Ishikawa (cell line): Measurements from ENCODE around the gene FAM120A.

Experiments used
- CEBPB ChIP-seq: IDR thresholded peaks from 2 replicates; pipeline ENCODE4 v1.6.1; 2012
- CREB1 ChIP-seq: IDR thresholded peaks from 2 replicates; pipeline ENCODE4 v1.6.1; 2012; ENCODE audit warnings: low read depth
- EGR1 ChIP-seq: IDR thresholded peaks from 2 replicates; pipeline ENCODE4 v1.6.1; 2012
- EP300 ChIP-seq: IDR thresholded peaks from 2 replicates; pipeline ENCODE4 v1.6.1; 2012; ENCODE audit warnings: borderline replicate concordance
- FOXM1 ChIP-seq: IDR thresholded peaks from 2 replicates; pipeline ENCODE4 v1.6.1; 2012; ENCODE audit warnings: low read depth, borderline replicate concordance
- NFIC ChIP-seq: IDR thresholded peaks from 2 replicates; pipeline ENCODE4 v1.6.1; 2012
- RAD21 ChIP-seq: IDR thresholded peaks from 2 replicates; pipeline ENCODE4 v1.6.1; 2012; ENCODE audit warnings: low read depth
- TAF1 ChIP-seq: IDR thresholded peaks from 2 replicates; pipeline ENCODE4 v1.6.1; 2012; ENCODE audit warnings: low read depth, mild to moderate bottlenecking
- TCF12 ChIP-seq: IDR thresholded peaks from 2 replicates; pipeline ENCODE4 v1.6.1; 2012; ENCODE audit warnings: low read depth
- TEAD4 ChIP-seq: IDR thresholded peaks from 2 replicates; pipeline ENCODE4 v1.6.1; 2012
- YY1 ChIP-seq: IDR thresholded peaks from 2 replicates; pipeline ENCODE4 v1.6.1; 2012; ENCODE audit warnings: low read depth
- ZBTB7A ChIP-seq: IDR thresholded peaks from 2 replicates; pipeline ENCODE4 v1.6.1; 2012; ENCODE audit warnings: low read depth
- TF ChIP-seq, protein P1 (sequence below): IDR thresholded peaks from 2 replicates; pipeline ENCODE4 v1.6.1; 2012
- TF ChIP-seq, protein P2 (sequence below): IDR thresholded peaks from 2 replicates; pipeline ENCODE4 v1.6.1; 2012; ENCODE audit warnings: low read depth, mild to moderate bottlenecking
- TF ChIP-seq, protein P3 (sequence below): IDR thresholded peaks from 2 replicates; pipeline ENCODE4 v1.6.1; 2012

Gene FAM120A

DNA sequence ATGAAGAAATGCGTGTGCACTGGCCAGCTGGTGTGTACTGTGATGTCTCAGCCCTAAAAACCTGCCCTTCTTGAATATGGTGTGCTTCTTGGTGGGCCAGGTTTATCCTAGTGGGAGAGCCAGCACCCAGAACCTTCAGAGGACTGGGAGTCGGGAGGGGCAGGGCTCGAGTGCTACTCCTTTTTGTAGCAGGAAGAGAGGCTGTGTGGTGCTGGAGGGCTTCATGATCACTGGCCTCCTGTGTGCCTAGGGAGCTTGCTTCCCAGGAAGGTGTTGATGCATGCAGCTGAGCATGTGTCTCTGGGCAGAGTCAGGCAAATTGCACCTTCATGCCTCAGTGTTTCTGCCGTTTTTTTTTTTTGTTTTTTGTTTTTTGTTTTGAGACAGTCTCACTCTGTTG is 144.9 kb downstream of the FAM120A start:
- TF ChIP-seq, protein P1, sequence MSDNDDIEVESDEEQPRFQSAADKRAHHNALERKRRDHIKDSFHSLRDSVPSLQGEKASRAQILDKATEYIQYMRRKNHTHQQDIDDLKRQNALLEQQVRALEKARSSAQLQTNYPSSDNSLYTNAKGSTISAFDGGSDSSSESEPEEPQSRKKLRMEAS = no peak
- TF ChIP-seq, protein P2, sequence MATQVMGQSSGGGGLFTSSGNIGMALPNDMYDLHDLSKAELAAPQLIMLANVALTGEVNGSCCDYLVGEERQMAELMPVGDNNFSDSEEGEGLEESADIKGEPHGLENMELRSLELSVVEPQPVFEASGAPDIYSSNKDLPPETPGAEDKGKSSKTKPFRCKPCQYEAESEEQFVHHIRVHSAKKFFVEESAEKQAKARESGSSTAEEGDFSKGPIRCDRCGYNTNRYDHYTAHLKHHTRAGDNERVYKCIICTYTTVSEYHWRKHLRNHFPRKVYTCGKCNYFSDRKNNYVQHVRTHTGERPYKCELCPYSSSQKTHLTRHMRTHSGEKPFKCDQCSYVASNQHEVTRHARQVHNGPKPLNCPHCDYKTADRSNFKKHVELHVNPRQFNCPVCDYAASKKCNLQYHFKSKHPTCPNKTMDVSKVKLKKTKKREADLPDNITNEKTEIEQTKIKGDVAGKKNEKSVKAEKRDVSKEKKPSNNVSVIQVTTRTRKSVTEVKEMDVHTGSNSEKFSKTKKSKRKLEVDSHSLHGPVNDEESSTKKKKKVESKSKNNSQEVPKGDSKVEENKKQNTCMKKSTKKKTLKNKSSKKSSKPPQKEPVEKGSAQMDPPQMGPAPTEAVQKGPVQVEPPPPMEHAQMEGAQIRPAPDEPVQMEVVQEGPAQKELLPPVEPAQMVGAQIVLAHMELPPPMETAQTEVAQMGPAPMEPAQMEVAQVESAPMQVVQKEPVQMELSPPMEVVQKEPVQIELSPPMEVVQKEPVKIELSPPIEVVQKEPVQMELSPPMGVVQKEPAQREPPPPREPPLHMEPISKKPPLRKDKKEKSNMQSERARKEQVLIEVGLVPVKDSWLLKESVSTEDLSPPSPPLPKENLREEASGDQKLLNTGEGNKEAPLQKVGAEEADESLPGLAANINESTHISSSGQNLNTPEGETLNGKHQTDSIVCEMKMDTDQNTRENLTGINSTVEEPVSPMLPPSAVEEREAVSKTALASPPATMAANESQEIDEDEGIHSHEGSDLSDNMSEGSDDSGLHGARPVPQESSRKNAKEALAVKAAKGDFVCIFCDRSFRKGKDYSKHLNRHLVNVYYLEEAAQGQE = no peak
- TF ChIP-seq CEBPB (no peak), RAD21 (no peak), YY1 (no peak), CREB1 (no peak), NFIC (no peak), EP300 (no peak), FOXM1 (no peak), EGR1 (no peak), ZBTB7A (no peak), TAF1 (no peak), TCF12 (no peak)

DNA sequence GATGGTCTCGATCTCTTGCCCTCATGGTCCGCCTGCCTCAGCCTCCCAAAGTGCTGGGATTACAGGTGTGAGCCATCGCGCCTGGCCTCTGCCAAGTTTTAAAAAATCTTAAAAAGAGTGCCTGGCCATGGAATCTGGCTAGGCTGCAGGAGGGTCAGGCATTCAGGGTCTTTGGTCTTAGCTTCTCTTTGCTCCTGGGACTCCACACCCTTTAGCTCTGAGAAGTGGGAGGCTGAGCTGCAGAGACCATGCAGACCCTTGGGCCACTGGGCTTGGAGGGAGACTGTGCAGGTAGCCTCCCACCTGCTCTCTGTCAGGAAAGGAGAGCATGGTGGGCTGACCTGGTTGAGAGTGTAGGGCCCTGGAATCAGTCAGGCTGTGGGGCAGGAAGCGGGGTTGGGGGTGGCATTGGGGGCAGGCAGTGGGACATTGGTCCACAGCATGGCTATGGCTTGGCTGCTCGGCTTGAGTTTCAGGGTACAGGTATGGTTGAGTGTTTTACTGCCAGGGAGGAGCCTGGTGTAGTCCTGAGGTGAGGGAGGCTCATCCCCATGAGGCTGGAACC is 145.7 kb downstream of the FAM120A start:
- TF ChIP-seq, protein P2 = no peak
- TF ChIP-seq TEAD4 = no peak
- TF ChIP-seq TAF1 = no peak
- TF ChIP-seq RAD21 = no peak
- TF ChIP-seq, protein P1 = no peak
- TF ChIP-seq, protein P3, sequence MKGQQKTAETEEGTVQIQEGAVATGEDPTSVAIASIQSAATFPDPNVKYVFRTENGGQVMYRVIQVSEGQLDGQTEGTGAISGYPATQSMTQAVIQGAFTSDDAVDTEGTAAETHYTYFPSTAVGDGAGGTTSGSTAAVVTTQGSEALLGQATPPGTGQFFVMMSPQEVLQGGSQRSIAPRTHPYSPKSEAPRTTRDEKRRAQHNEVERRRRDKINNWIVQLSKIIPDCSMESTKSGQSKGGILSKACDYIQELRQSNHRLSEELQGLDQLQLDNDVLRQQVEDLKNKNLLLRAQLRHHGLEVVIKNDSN = no peak
- TF ChIP-seq FOXM1 = no peak
- TF ChIP-seq CEBPB = no peak
- no peak for TF ChIP-seq EP300
- no peak for TF ChIP-seq ZBTB7A
- no peak for TF ChIP-seq NFIC
- no peak for TF ChIP-seq CREB1

DNA sequence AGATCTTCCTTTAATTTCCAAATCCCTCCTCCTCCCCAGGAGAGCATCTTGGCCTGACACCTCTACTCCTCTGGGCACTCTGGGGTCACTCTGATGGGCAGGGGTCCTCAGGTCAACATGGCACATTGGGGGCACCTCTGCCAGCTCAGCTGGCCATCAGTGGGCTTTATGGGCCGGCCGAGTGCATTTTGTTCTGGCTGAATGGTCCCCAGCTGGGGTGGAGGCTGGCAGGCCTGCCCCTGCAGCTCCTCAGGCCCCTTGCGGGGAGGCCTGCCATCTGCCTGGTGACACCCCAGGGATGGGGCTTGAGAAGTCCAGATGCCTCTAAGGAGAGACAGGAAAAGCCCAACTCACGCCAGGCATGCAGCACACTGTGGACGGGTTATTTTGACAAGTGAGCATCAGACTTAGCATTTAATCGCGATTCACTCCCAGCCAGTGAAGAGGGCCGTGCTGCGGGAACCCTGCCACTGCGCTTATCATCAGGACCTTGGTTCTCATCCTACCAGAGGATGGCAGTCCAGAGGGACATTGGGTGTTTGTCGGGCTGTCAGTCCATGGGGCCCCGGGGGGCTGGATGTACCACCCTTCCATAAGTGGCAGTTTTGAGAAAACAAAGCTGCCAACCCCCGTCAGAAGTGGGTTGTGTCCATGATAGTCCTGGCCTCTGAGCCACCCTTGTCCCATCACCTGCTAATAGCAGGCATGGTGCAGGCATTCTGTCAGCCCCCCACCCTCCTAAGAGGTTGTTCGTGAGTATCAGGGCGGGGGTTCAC is 146.6 kb downstream of the FAM120A start:
- TF ChIP-seq, protein P2 = no peak
- TF ChIP-seq TEAD4 (no peak), YY1 (no peak), FOXM1 (no peak), CEBPB (no peak), ZBTB7A (no peak), EGR1 (no peak)
- TF ChIP-seq, protein P1 = no peak

DNA sequence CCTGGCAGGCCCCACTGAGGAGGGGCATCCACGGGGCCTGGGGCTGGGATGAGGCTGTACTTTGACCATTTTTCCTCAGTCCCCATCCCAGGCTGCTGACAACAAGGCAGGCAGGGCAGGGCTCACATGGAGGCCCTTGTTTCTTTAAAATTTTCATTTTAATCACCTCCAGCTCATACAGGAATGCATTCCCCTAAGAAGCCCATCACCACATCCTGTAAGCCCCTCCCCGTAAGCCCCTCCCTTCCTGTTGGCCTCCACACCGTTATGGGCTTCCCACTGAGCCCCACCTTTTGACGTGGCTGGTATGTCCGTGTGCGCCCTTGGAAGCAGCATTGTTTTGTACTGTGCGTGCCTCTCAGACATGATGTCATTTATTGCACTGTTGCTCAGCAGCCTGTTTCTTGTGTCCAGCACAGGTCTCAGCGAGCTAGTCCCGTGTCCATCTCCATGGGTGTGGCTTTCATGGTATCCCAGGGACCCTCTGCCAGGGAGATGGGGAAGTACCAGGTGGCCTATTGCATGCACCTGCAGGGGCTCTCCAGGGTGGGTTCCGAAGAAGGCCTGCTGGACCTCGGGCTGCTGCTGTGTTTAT is 147.3 kb downstream of the FAM120A start:
- TF ChIP-seq CEBPB = no peak
- TF ChIP-seq ZBTB7A = no peak
- TF ChIP-seq, protein P3 = no peak
- TF ChIP-seq CREB1 = no peak
- TF ChIP-seq EGR1 = no peak
- no peak for TF ChIP-seq EP300
- TF ChIP-seq TAF1 = no peak
- TF ChIP-seq YY1 = no peak
- no peak for TF ChIP-seq RAD21
- TF ChIP-seq NFIC = no peak
- TF ChIP-seq FOXM1 = no peak
